Smooth muscle cell (in vitro differentiated cells): ENCODE data around the gene ART3. TPM values are rescaled to one million over a fixed set of nuclear protein-coding genes. Genes with fewer than 3 reads are reported as not detected.
"Not testable (repeated sequence)": the region's sequence is repeated elsewhere in the genome, so short reads cannot be mapped to it uniquely, and the experiment has no call there.

ENCODE experiments used
- DNase-seq: peaks from one replicate; lab custom pipeline; 2025; ENCODE audit not compliant: unreplicated experiment; lab: John Stamatoyannopoulos, UW
- H2AFZ ChIP-seq: fragments of 200-600 bp; sonication (generic); 2 replicates; pipeline ENCODE4 v1.6.0; 2016; ENCODE audit warnings: antibody characterized with exemption, low read depth, mild to moderate bottlenecking
- H3F3A ChIP-seq: fragments of 200-600 bp; sonication (generic); 2 replicates; pipeline ENCODE4 v1.6.0; 2017; ENCODE audit warnings: antibody characterized with exemption, low read depth
- H3K27ac ChIP-seq: fragments of 200-600 bp; sonication (generic); 2 replicates; pipeline ENCODE4 v1.5.1; 2016; ENCODE audit warnings: low read depth, mild to moderate bottlenecking
- H3K27me3 ChIP-seq: fragments of 200-600 bp; sonication (generic); 2 replicates; pipeline ENCODE4 v1.6.1; 2016; ENCODE audit warnings: low read depth, mild to moderate bottlenecking
- H3K36me3 ChIP-seq: fragments of 200-600 bp; sonication (generic); 2 replicates; pipeline ENCODE4 v1.5.1; 2016; ENCODE audit warnings: low read depth
- H3K4me1 ChIP-seq: fragments of 200-600 bp; sonication (generic); 2 replicates; pipeline ENCODE4 v1.5.1; 2016; ENCODE audit warnings: low read depth
- H3K4me2 ChIP-seq: fragments of 200-600 bp; sonication (generic); 2 replicates; pipeline ENCODE4 v1.6.0; 2016; ENCODE audit warnings: mild to moderate bottlenecking
- H3K4me3 ChIP-seq: fragments of 200-600 bp; sonication (generic); 2 replicates; pipeline ENCODE4 v1.5.1; 2016; ENCODE audit warnings: mild to moderate bottlenecking
- H3K79me2 ChIP-seq: fragments of 200-600 bp; sonication (generic); 2 replicates; pipeline ENCODE4 v1.6.0; 2016; ENCODE audit warnings: low read depth, mild to moderate bottlenecking
- H3K9ac ChIP-seq: fragments of 200-600 bp; sonication (generic); 2 replicates; pipeline ENCODE4 v1.6.0; 2016; ENCODE audit warnings: low read depth
- H3K9me3 ChIP-seq: fragments of 200-600 bp; sonication (generic); replicated peaks from 2 replicates; pipeline ENCODE4 v1.5.1; 2016; ENCODE audit warnings: low read depth
- H4K20me1 ChIP-seq: fragments of 200-600 bp; sonication (generic); 2 replicates; pipeline ENCODE4 v1.6.0; 2016; ENCODE audit warnings: low read depth
- WGBS: methylation state at CpG from one replicate; pipeline ENCODE4 v1.1.7; 2016; ENCODE audit warnings: low lambda C conversion rate; 5-methylcytosine and 5-hydroxymethylcytosine counted together
- polyA plus RNA-seq: library from polyadenylated mRNA; unstranded; fragments of >200 nt; fragmentation: Nextera tagmentation; extraction: Ambion mirVana; gene quantifications from 2 replicates; pipeline ENCODE4 v1.2.1, GENCODE V29; 2016
- total RNA-seq: library from RNA; depleted of rRNA; stranded (reverse); fragments of >200 nt; gene quantifications from 2 replicates; pipeline ENCODE4 v1.2.3, GENCODE V29; 2014
- TF ChIP-seq, protein P1 (sequence below): fragments of 200-600 bp; sonication (generic); IDR thresholded peaks from 2 replicates; pipeline ENCODE4 v1.5.1; 2017; ENCODE audit warnings: borderline replicate concordance, mild to moderate bottlenecking, antibody characterized with exemption; ENCODE audit not compliant: insufficient read depth, poor library complexity, severe bottlenecking

The ART3 gene
- total and polyA plus RNA-seq, 2 experiments from 2014 or later, result 0.93 TPM; not detected in 1

DNA sequence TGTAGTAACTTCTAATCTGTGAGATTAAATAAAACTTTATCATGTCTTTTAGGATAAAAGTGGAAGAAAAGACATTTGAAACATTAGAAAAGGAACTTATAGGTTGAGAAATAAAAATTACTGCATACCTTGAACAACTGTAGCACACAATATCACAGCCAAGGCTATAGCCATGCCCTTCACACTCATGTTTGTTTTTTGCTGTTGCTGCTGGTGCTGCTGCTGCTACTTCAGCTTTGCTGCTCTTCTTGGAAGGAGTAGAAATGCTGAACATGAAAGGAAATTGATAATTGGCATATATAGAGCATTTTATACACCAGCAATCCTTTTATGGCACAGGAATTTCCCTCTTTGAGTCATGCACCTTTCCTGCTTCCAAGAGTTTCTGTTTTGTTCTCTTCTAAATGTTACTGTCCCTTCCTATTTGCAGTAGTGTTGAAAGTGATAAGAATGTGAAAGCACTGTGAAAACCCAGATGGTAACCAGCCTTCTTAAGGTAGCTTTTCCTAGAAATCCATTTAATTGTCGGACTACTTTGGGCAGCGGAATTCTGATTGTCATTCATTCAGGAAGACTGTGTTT is 38.6 kb upstream of the ART3 start, which contains the start of gene CXCL11:
Gene CXCL11, minus strand, starts transcription at position 272 of the 582 bp plus-strand sequence. Its CDS starts 83 bp downstream, at position 189.
- TF ChIP-seq, protein P1, sequence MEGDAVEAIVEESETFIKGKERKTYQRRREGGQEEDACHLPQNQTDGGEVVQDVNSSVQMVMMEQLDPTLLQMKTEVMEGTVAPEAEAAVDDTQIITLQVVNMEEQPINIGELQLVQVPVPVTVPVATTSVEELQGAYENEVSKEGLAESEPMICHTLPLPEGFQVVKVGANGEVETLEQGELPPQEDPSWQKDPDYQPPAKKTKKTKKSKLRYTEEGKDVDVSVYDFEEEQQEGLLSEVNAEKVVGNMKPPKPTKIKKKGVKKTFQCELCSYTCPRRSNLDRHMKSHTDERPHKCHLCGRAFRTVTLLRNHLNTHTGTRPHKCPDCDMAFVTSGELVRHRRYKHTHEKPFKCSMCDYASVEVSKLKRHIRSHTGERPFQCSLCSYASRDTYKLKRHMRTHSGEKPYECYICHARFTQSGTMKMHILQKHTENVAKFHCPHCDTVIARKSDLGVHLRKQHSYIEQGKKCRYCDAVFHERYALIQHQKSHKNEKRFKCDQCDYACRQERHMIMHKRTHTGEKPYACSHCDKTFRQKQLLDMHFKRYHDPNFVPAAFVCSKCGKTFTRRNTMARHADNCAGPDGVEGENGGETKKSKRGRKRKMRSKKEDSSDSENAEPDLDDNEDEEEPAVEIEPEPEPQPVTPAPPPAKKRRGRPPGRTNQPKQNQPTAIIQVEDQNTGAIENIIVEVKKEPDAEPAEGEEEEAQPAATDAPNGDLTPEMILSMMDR, result no peak
- Histone ChIP-seq H3K27me3 (no peaks in the 10 kb centered on the region), H3F3A (no peaks in the 10 kb centered on the region), H3K79me2 (no peaks in the 10 kb centered on the region), H3K4me1 (no peaks in the 10 kb centered on the region), H3K27ac (no peak within 1 kb of the TSS), H3K36me3 (no peaks in the 10 kb centered on the region), H3K4me2 (no peak within 1 kb of the TSS), H3K9me3 (no peaks in the 10 kb centered on the region), H3K9ac (no peak within 1 kb of the TSS), H4K20me1 (no peaks in the 10 kb centered on the region), H2AFZ (peak within 1 kb of the TSS; percentile 28), H3K4me3 (no peak within 1 kb of the TSS)
- no peak for DNase-seq
- WGBS, result 94% methylated on average over 2 of the region's 2 CpGs

DNA sequence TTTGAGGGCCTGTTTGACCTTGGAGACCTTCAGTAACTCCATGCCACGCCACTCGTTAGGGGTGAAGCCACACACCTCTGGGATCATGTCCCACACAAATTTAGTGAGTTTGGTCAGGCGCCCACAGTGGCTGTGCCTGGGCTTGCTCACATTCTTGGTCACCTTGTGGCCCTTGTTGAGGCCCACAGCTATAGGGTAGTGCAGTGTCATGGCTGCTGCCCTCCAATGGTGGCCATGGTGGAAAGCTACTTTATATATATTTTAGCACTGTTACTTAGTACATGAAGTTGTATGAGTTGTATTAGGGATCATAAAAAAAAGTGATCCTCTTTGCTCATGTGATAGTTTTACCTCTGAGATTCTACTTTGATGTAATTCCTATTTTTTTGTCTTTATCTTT is 37.7 kb upstream of the ART3 start:
- H3K36me3 ChIP-seq, result no peaks in the 10 kb centered on the region
- 95% methylated on average over 3 of the region's 3 CpGs for WGBS

DNA sequence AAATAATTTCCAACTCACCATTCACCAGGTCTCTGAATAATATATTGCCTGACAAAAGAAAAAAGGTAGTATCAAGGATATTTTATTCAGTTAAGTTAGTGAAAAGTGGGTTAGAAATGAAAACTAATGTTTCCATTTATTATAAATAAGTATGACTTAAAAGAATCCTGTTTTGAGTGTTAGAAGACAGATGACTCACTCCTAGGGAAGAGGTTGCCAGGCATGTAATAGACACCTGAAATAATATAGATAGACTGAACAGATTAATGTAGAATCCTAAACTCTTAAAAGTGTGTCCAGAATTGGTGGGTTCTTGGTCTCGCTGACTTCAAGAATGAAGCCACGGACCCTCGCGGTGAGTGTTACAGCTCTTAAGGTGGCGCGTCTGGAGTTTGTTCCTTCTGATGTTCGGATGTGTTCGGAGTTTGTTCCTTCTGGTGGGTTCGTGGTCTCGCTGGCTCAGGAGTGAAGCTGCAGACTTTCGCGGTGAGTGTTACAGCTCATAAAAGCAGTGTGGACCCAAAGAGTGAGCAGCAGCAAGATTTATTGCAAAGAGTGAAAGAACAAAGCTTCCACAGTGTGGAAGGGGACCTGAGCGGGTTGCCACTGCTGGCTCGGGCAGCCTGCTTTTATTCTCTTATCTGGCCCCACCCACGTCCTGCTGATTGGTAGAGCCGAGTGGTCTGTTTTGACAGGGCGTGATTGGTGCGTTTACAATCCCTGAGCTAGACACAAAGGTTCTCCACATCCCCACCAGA is 32.1 kb upstream of the ART3 start:
- H3K4me2 ChIP-seq, H3K27ac ChIP-seq: not testable (repeated sequence)
- WGBS, result 86% methylated on average over 17 of the region's 18 CpGs

More for the DNA sequence above, 37.7 kb upstream of the ART3 start:
- Histone ChIP-seq H3K9me3 (no peaks in the 10 kb centered on the region), H3K4me2 (no peak overlapping the region), H3F3A (no peaks in the 10 kb centered on the region), H4K20me1 (no peaks in the 10 kb centered on the region), H3K79me2 (no peaks in the 10 kb centered on the region), H3K27ac (no peak overlapping the region), H3K4me1 (no peaks in the 10 kb centered on the region), H3K9ac (no peak overlapping the region), H3K4me3 (no peak overlapping the region), H2AFZ (no peak overlapping the region), H3K27me3 (no peaks in the 10 kb centered on the region)
- TF ChIP-seq, protein P1, result no peak
- no peak for DNase-seq

DNA sequence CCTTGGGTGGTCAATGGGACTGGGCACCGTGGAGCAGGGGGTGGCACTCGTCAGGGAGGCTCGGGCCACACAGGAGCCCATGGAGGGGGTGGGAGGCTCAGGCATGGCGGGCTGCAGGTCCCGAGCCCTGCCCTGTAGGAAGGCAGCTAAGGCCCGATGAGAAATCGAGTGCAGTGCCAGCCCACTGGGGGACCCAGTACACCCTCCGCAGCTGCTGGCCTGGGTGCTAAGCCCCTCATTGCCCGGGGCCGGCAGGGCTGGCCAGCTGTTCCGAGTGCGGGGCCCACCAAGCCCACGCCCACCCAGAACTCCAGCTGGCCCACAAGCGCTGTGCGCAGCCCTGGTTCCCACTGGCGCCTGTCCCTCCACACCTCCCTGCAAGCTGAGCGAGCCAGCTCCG is 31.2 kb upstream of the ART3 start:
- not testable (repeated sequence) for H3K36me3 ChIP-seq, H3F3A ChIP-seq, H3K27me3 ChIP-seq, H3K4me2 ChIP-seq, H3K4me3 ChIP-seq, H3K9ac ChIP-seq, H2AFZ ChIP-seq, H3K9me3 ChIP-seq, H3K79me2 ChIP-seq, DNase-seq, H4K20me1 ChIP-seq, H3K4me1 ChIP-seq, H3K27ac ChIP-seq
- 97% methylated on average over 16 of the region's 18 CpGs for WGBS

More for the DNA sequence above, 32.1 kb upstream of the ART3 start:
- not testable (repeated sequence) for H3K79me2 ChIP-seq, H2AFZ ChIP-seq, H3K9me3 ChIP-seq, H3K36me3 ChIP-seq, H3K27me3 ChIP-seq, H4K20me1 ChIP-seq, H3F3A ChIP-seq, H3K4me3 ChIP-seq, DNase-seq, H3K4me1 ChIP-seq, H3K9ac ChIP-seq

DNA sequence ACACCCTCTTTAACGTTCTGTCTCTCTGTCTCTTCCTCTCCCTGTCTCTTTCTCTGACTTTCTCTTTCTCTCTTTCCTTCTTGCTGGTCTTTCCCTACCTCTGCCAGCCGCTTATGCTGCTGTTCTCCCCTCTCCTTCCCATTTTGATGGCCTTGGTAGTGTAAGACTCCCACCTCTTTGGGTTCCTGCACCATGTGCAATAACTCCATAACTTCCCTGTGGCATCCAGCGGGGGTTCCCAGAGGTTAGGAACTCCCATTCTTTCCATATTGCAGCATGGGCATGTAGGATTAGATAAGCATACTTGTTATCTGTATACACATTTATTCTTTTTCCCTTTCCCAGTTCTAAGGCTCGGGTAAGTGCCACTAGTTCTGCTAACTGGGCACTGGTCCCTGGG is 29.8 kb upstream of the ART3 start:
- H3K4me3 ChIP-seq, H3K27ac ChIP-seq, H3K4me1 ChIP-seq, H4K20me1 ChIP-seq, H3K9ac ChIP-seq, H3F3A ChIP-seq, H3K9me3 ChIP-seq, H3K4me2 ChIP-seq, H3K79me2 ChIP-seq, H3K27me3 ChIP-seq, DNase-seq, H3K36me3 ChIP-seq, H2AFZ ChIP-seq: not testable (repeated sequence)
- 84% methylated on average over 4 of the region's 4 CpGs for WGBS

DNA sequence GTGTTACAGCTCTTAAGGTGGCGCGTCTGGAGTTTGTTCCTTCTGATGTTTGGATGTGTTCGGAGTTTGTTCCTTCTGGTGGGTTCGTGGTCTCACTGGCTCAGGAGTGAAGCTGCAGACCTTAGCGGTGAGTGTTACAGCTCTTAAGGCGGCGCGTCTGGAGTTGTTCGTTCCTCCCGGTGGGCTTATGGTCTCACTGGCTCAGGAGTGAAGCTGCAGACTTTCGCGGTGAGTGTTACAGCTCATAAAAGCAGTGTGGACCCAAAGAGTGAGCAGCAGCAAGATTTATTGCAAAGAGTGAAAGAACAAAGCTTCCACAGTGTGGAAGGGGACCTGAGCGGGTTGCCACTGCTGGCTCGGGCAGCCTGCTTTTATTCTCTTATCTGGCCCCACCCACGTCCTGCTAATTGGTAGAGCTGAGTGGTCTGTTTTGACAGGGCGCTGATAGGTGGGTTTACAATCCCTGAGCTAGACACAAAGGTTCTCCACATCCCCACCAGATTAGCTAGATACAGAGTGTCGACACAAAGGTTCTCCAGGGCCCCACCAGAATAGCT is 24.6 kb upstream of the ART3 start:
- not testable (repeated sequence) for H2AFZ ChIP-seq, DNase-seq, H4K20me1 ChIP-seq, H3K79me2 ChIP-seq, H3F3A ChIP-seq, H3K9me3 ChIP-seq, H3K27me3 ChIP-seq, H3K4me1 ChIP-seq, H3K4me3 ChIP-seq, H3K27ac ChIP-seq, H3K4me2 ChIP-seq, H3K9ac ChIP-seq, H3K36me3 ChIP-seq
- 78% methylated on average over 17 of the region's 17 CpGs for WGBS
